HepG2 (cell line): Measurements from ENCODE around the gene C2orf15. TPM values are rescaled to one million over a fixed set of nuclear protein-coding genes. Genes with fewer than 3 reads are reported as not detected.

Experiments
- AGO2 ChIP-seq: fragments of 200-400 bp; formaldehyde crosslinking; optimal IDR thresholded peaks from 2 replicates; pipeline ENCODE3; 2017; ENCODE audit warnings: mild to moderate bottlenecking, low read depth, low read length, moderate library complexity
- AKAP8 ChIP-seq: sonication (generic); formaldehyde crosslinking; IDR thresholded peaks from 2 replicates; pipeline ENCODE4 v1.5.1; 2020; ENCODE audit warnings: mild to moderate bottlenecking, missing genetic modification reagents
- CBFB ChIP-seq: sonication (generic); formaldehyde crosslinking; IDR thresholded peaks from 2 replicates; pipeline ENCODE4 v1.4.0; 2020; ENCODE audit warnings: missing genetic modification reagents
- GZF1 ChIP-seq: sonication (generic); formaldehyde crosslinking; IDR thresholded peaks from 2 replicates; pipeline ENCODE4 v1.5.1; 2020; ENCODE audit warnings: mild to moderate bottlenecking, missing genetic modification reagents
- HMG20B ChIP-seq: conservative IDR thresholded peaks from 2 replicates; pipeline ENCODE4 v1.6.1; 2016; ENCODE audit warnings: missing genetic modification reagents, missing compliant biosample characterization
- ISL2 ChIP-seq: sonication (generic); formaldehyde crosslinking; IDR thresholded peaks from 2 replicates; pipeline ENCODE4 v1.5.0; 2020; ENCODE audit warnings: missing genetic modification reagents
- MED13 ChIP-seq: sonication (generic); formaldehyde crosslinking; IDR thresholded peaks from 2 replicates; pipeline ENCODE4 v1.5.0; 2020; ENCODE audit warnings: missing genetic modification reagents
- PAWR ChIP-seq: sonication (generic); formaldehyde crosslinking; IDR thresholded peaks from 2 replicates; pipeline ENCODE4 v1.4.0; 2020; ENCODE audit warnings: missing genetic modification reagents, mild to moderate bottlenecking, borderline replicate concordance
- PTBP1 ChIP-seq: fragments of 200-400 bp; formaldehyde crosslinking; IDR thresholded peaks from 2 replicates; pipeline ENCODE4 v1.6.1; 2018; ENCODE audit warnings: low read length, low read depth; ENCODE audit not compliant: poor library complexity, severe bottlenecking
- RAD21 ChIP-seq: fragments of 450-650 bp; formaldehyde crosslinking; IDR thresholded peaks from 2 replicates; pipeline ENCODE4 v1.5.0; 2020; ENCODE audit warnings: mild to moderate bottlenecking
- RFXAP ChIP-seq: sonication (generic); formaldehyde crosslinking; IDR thresholded peaks from 2 replicates; pipeline ENCODE4 v1.4.0; 2020; ENCODE audit warnings: missing genetic modification reagents, borderline replicate concordance
- SNAI1 ChIP-seq: sonication (generic); formaldehyde crosslinking; IDR thresholded peaks from 2 replicates; pipeline ENCODE4 v1.5.0; 2020; ENCODE audit warnings: mild to moderate bottlenecking, missing genetic modification reagents, borderline replicate concordance
- TBP ChIP-seq: sonication (generic); formaldehyde crosslinking; IDR thresholded peaks from 2 replicates; pipeline ENCODE4 v1.5.0; 2020; ENCODE audit warnings: missing genetic modification reagents
- ZNF329 ChIP-seq: sonication (generic); formaldehyde crosslinking; IDR thresholded peaks from 2 replicates; pipeline ENCODE4 v1.9.0; 2021; ENCODE audit warnings: low read depth, mild to moderate bottlenecking, missing genetic modification reagents
- ZNF354B ChIP-seq: sonication (generic); formaldehyde crosslinking; IDR thresholded peaks from 2 replicates; pipeline ENCODE4 v1.8.0; 2022; ENCODE audit warnings: mild to moderate bottlenecking, missing genetic modification reagents
- ZNF431 ChIP-seq: sonication (generic); formaldehyde crosslinking; IDR thresholded peaks from 2 replicates; pipeline ENCODE4 v1.9.0; 2022; ENCODE audit warnings: missing genetic modification reagents, low read depth, mild to moderate bottlenecking, borderline replicate concordance
- ZNF557 ChIP-seq: sonication (generic); formaldehyde crosslinking; IDR thresholded peaks from 2 replicates; pipeline ENCODE4 v1.4.0; 2020; ENCODE audit warnings: missing genetic modification reagents
- ZNF605 ChIP-seq: sonication (generic); formaldehyde crosslinking; IDR thresholded peaks from 2 replicates; pipeline ENCODE4 v1.8.0; 2022; ENCODE audit warnings: mild to moderate bottlenecking, missing genetic modification reagents
- ZNF704 ChIP-seq: sonication (generic); formaldehyde crosslinking; IDR thresholded peaks from 2 replicates; pipeline ENCODE4 v1.8.1; 2023; ENCODE audit warnings: mild to moderate bottlenecking, inconsistent platforms, moderate library complexity, missing genetic modification reagents, borderline replicate concordance
- ZSCAN20 ChIP-seq: sonication (generic); formaldehyde crosslinking; IDR thresholded peaks from 2 replicates; pipeline ENCODE4 v1.4.0; 2020; ENCODE audit warnings: missing genetic modification reagents, mild to moderate bottlenecking, borderline replicate concordance
- ZSCAN21 ChIP-seq: sonication (generic); formaldehyde crosslinking; IDR thresholded peaks from 2 replicates; pipeline ENCODE4 v1.8.0; 2022; ENCODE audit warnings: mild to moderate bottlenecking, missing genetic modification reagents, moderate library complexity, borderline replicate concordance
- polyA plus RNA-seq, 8 experiments: library from polyadenylated mRNA; depleted of rRNA in 3 of 8; stranded (reverse) in 7 of 8; unstranded in 1 of 8; fragments of >200 nt; fragmentation: Illumina TruSeq in 4 of 8; extraction: Trizol in 4 of 8; gene quantifications; 2 replicates each; pipeline versions ENCODE4 v1.2.1 to v1.2.3, GENCODE V29; 2011 to 2016; ENCODE audit warnings: low read depth in 4 of 8, missing spikeins in 1 of 8, mixed read lengths in 1 of 8; ENCODE audit not compliant: insufficient read depth in 1 of 8
- total RNA-seq, 5 experiments: library from RNA; depleted of rRNA; stranded (reverse); fragments of >200 nt; fragmentation: Illumina TruSeq; extraction: Trizol; gene quantifications; 2 replicates each; pipeline ENCODE4 v1.2.3, GENCODE V29; 2016; ENCODE audit warnings: low read depth in 1 of 5
- TF ChIP-seq, protein P1 (sequence below): sonication (generic); formaldehyde crosslinking; IDR thresholded peaks from 2 replicates; pipeline ENCODE4 v1.4.0; 2020; ENCODE audit warnings: missing genetic modification reagents
- TF ChIP-seq, protein P2 (sequence below): sonication (generic); formaldehyde crosslinking; IDR thresholded peaks from 2 replicates; pipeline ENCODE4 v1.4.0; 2020; ENCODE audit warnings: missing genetic modification reagents; ENCODE audit errors: not compliant biosample characterization
- TF ChIP-seq, protein P3 (sequence below): sonication (generic); formaldehyde crosslinking; IDR thresholded peaks from 2 replicates; pipeline ENCODE4 v1.4.0; 2020; ENCODE audit warnings: missing genetic modification reagents
- TF ChIP-seq, protein P4 (sequence below): sonication (generic); formaldehyde crosslinking; IDR thresholded peaks from 2 replicates; pipeline ENCODE4 v1.4.0; 2020; ENCODE audit warnings: missing genetic modification reagents

C2orf15 gene
- total and polyA plus RNA-seq, 2 of the 13 experiments (the other 11 are each of a cell fraction or from before 2014, with no cell fraction given) = 5.5 to 8.3 TPM

DNA sequence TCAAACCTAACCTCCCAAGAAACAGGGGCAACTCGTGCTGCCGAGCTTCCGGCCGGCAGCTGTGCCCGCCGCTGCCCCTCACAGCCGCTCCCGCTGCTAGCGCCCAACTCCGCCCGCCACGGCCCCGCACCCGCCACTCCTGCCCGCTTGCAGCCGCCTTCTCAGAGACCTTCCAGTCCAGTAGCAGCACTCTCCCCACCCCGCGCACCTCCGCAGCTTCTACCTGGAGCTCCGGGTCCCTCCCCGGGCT is 722 bp upstream of the C2orf15 start (continued):
- TF ChIP-seq, protein P1, sequence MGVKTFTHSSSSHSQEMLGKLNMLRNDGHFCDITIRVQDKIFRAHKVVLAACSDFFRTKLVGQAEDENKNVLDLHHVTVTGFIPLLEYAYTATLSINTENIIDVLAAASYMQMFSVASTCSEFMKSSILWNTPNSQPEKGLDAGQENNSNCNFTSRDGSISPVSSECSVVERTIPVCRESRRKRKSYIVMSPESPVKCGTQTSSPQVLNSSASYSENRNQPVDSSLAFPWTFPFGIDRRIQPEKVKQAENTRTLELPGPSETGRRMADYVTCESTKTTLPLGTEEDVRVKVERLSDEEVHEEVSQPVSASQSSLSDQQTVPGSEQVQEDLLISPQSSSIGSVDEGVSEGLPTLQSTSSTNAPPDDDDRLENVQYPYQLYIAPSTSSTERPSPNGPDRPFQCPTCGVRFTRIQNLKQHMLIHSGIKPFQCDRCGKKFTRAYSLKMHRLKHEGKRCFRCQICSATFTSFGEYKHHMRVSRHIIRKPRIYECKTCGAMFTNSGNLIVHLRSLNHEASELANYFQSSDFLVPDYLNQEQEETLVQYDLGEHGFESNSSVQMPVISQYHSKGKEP (CRISPR knock-in tag) = 0 out of 2 replicates have a peak, but pooled peaks have one; percentile 6
- TF ChIP-seq ZNF605 (peak; percentile 80; the same call in 1 of the 2 replicates), PAWR (CRISPR knock-in tag) (0 out of 2 replicates have a peak, but pooled peaks have one; percentile 72), ZNF704 (peak; percentile 56; the same call in 1 of the 2 replicates), MED13 (CRISPR knock-in tag) (0 out of 2 replicates have a peak, but pooled peaks have one; percentile 32), ZSCAN20 (CRISPR knock-in tag) (peak; percentile 69; the same call in 1 of the 2 replicates), ISL2 (peak; percentile 46), AKAP8 (0 out of 2 replicates have a peak, but pooled peaks have one; percentile 83), ZNF557 (CRISPR knock-in tag) (peak; percentile 59; the same call in 1 of the 2 replicates), SNAI1 (peak; percentile 22; the same call in 1 of the 2 replicates), ZNF329 (CRISPR knock-in tag) (0 out of 2 replicates have a peak, but pooled peaks have one; percentile 75), ZSCAN21 (CRISPR knock-in tag) (peak; percentile 40; the same call in 1 of the 2 replicates), RFXAP (CRISPR knock-in tag) (peak; percentile 79; the same call in 1 of the 2 replicates), AGO2 (peak; percentile 34), GZF1 (CRISPR knock-in tag) (peak; percentile 85; the same call in 1 of the 2 replicates), TBP (CRISPR knock-in tag) (0 out of 2 replicates have a peak, but pooled peaks have one; percentile 64), HMG20B (CRISPR knock-in tag) (0 out of 2 replicates have a peak, but pooled peaks have one; percentile 4), ZNF354B (CRISPR knock-in tag) (0 out of 2 replicates have a peak, but pooled peaks have one; percentile 46), RAD21 (CRISPR knock-in tag) (peak; percentile 50; the same call in 1 of the 2 replicates), PTBP1 (peak; percentile 72), ZNF431 (peak; percentile 95; the same call in 1 of the 2 replicates), CBFB (CRISPR knock-in tag) (no peak)
- TF ChIP-seq, protein P2, sequence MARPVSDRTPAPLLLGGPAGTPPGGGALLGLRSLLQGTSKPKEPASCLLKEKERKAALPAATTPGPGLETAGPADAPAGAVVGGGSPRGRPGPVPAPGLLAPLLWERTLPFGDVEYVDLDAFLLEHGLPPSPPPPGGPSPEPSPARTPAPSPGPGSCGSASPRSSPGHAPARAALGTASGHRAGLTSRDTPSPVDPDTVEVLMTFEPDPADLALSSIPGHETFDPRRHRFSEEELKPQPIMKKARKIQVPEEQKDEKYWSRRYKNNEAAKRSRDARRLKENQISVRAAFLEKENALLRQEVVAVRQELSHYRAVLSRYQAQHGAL (CRISPR knock-in tag) = peak; percentile 84
- TF ChIP-seq, protein P3, sequence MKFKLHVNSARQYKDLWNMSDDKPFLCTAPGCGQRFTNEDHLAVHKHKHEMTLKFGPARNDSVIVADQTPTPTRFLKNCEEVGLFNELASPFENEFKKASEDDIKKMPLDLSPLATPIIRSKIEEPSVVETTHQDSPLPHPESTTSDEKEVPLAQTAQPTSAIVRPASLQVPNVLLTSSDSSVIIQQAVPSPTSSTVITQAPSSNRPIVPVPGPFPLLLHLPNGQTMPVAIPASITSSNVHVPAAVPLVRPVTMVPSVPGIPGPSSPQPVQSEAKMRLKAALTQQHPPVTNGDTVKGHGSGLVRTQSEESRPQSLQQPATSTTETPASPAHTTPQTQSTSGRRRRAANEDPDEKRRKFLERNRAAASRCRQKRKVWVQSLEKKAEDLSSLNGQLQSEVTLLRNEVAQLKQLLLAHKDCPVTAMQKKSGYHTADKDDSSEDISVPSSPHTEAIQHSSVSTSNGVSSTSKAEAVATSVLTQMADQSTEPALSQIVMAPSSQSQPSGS (CRISPR knock-in tag) = no peak
- TF ChIP-seq, protein P4, sequence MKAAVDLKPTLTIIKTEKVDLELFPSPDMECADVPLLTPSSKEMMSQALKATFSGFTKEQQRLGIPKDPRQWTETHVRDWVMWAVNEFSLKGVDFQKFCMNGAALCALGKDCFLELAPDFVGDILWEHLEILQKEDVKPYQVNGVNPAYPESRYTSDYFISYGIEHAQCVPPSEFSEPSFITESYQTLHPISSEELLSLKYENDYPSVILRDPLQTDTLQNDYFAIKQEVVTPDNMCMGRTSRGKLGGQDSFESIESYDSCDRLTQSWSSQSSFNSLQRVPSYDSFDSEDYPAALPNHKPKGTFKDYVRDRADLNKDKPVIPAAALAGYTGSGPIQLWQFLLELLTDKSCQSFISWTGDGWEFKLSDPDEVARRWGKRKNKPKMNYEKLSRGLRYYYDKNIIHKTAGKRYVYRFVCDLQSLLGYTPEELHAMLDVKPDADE (CRISPR knock-in tag) = no peak
